Retinal pigment epithelial cell (primary cell): ENCODE data around the gene SLC41A2.
"Not testable (repeated sequence)": the region's sequence is repeated elsewhere in the genome, so short reads cannot be mapped to it uniquely, and the experiment has no call there.

Source experiments
- DNase-seq: peaks from one replicate; pipeline ENCODE4 v3.0.0-alpha.2; 2010; ENCODE audit warnings: low read depth
- H3K4me3 ChIP-seq: 2 replicates; pipeline ENCODE4 v1.5.1; 2011; ENCODE audit warnings: mild to moderate bottlenecking, low read length, control low read depth, moderate library complexity
- TF ChIP-seq, protein P1 (sequence below): conservative IDR thresholded peaks from 2 replicates; pipeline ENCODE4 v1.5.1; 2011; ENCODE audit warnings: low read depth, low read length, control low read depth, inconsistent platforms

The SLC41A2 gene

DNA sequence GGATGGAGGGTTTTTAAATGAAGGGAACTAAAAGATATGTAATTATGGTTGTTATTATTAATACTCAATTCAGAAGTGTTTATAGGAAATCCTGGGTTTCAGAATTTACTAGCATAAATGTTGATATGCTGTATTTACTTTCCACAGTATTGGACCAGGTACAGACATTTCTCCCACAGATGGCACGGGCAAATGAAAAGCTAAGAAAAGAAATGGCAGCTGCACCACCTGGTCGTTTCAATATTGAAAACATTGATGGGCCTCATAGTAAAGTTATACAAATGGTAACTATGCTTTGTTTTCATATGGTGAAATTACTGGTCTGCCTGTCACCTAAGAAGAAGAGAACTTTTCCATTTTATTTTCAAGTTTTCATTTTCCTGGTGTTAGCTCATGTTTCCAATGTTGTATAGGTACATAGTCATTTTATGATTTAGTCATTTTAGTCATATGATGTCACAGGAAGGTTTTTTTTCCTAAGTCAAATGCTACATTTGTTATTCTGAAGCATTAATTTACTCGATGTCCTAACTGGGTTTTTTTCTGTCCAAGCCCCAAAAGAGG is 33.6 kb upstream of the SLC41A2 start:
- TF ChIP-seq, protein P1, sequence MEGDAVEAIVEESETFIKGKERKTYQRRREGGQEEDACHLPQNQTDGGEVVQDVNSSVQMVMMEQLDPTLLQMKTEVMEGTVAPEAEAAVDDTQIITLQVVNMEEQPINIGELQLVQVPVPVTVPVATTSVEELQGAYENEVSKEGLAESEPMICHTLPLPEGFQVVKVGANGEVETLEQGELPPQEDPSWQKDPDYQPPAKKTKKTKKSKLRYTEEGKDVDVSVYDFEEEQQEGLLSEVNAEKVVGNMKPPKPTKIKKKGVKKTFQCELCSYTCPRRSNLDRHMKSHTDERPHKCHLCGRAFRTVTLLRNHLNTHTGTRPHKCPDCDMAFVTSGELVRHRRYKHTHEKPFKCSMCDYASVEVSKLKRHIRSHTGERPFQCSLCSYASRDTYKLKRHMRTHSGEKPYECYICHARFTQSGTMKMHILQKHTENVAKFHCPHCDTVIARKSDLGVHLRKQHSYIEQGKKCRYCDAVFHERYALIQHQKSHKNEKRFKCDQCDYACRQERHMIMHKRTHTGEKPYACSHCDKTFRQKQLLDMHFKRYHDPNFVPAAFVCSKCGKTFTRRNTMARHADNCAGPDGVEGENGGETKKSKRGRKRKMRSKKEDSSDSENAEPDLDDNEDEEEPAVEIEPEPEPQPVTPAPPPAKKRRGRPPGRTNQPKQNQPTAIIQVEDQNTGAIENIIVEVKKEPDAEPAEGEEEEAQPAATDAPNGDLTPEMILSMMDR, result no peak
- no peak for DNase-seq
- H3K4me3 ChIP-seq, result no peak overlapping the region

- DNase-seq, result no peak
- TF ChIP-seq, protein P1, result no peak
- no peak overlapping the region for H3K4me3 ChIP-seq
These were observed 32.9 kb upstream of the SLC41A2 start for GRCh38 chr12:104990950-104991349.

- DNase-seq, result peak; percentile 36
- peak within 1 kb of the TSS; percentile 83 for H3K4me3 ChIP-seq
- TF ChIP-seq, protein P1, result no peak
These were observed 28.2 kb upstream of the SLC41A2 start, which contains the start of gene NOPCHAP1 for GRCh38 chr12:104986022-104986941. NOPCHAP1 (plus strand) TSS chr12:104986316; CDS start chr12:104986353, 37 bp downstream.

DNA sequence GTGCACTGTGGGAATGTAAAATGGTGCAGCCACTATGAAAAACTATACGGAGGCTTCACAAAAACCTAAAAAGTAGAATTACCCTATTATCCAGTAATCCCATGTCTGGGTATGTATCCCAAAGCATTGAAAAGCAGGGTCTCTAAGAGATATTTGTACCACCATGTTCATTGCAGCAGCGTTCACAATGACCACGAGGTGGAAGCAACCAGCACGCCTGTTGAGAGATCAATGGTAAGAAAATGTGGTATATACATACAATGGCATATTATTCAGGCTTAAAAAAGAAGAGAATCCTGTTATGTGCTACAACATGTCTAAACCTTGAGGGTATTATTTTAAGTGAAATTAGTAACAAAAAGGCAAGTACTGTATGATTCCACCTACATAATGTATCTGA is 27.1 kb upstream of the SLC41A2 start:
- DNase-seq, result no peak
- no peak overlapping the region for H3K4me3 ChIP-seq

DNA sequence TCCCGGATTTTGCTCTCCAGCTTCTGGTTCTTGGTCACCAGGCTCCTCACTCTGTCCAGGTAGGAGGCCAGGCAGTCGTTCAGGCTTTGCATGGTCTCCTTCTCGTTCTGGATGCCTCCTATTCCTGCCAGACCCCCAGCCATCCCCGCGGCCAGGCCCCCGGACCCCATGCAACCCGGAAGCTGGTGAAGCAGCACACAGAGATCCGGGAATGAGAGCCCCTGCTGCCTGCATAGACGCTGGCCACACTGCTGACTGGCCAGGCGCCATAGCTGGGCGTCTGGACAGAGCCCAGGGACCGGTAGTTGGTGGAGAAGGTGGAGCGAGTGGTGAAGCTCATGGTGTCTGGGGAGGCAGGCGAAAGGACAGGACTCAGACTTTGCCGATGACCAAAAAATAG is 19.6 kb upstream of the SLC41A2 start:
- not testable (repeated sequence) for H3K4me3 ChIP-seq, DNase-seq

More for the DNA sequence above, 27.1 kb upstream of the SLC41A2 start:
- TF ChIP-seq, protein P1, result no peak

DNA sequence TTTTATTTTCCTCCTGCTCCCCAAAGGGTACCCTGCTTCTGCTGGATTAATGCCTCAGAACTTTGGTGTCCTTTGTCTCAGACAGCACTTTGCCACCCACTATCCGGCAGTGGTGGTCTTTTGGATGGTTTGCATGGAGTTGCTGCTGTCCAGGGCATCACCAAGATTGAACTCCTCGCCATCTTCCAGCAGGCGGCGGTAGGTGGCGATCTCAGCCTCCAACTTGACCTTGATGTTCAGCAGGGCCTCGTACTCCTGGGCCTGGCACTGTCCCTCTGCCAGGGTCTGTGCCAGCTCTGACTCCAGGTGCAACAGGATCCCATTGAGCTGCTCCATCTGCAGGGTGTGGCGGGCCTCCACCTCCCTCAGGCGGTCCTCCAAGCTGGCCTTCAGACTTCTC is 18.6 kb upstream of the SLC41A2 start:
- DNase-seq, result no peak
- no peak overlapping the region for H3K4me3 ChIP-seq
- TF ChIP-seq, protein P1, result no peak

- H3K4me3 ChIP-seq, result no peak overlapping the region
- DNase-seq, result no peak
- TF ChIP-seq, protein P1, result no peak
These were observed 17.7 kb upstream of the SLC41A2 start for GRCh38 chr12:104975587-104976343.
